ENCODE data around the gene ERFE.

GRCh38 chr2:238138331-238139195, 20.2 kb upstream of the ERFE start, which contains the start of gene KLHL30:
- TF ChIP-seq CTCF (conservative IDR thresholded peaks at IDR 0.05 in 1 of 2, IDR thresholded peaks at IDR 0.05 in 1 of 2; ENCODE audit: extremely low read depth in 1 of 2, insufficient read depth in 1 of 2, low read depth in 1 of 2, low read length in 2 of 2), result no peak
- no peak for TF ChIP-seq EZH2 (IDR thresholded peaks at IDR 0.05; ENCODE audit: borderline replicate concordance, low read length)
